Measurements from ENCODE around the gene APC. TPM values are rescaled to one million over a fixed set of nuclear protein-coding genes. Genes with fewer than 3 reads are reported as not detected.

The APC gene
- total and polyA plus RNA-seq, 4 donors = 83.2 to 279 (median 137) TPM

DNA sequence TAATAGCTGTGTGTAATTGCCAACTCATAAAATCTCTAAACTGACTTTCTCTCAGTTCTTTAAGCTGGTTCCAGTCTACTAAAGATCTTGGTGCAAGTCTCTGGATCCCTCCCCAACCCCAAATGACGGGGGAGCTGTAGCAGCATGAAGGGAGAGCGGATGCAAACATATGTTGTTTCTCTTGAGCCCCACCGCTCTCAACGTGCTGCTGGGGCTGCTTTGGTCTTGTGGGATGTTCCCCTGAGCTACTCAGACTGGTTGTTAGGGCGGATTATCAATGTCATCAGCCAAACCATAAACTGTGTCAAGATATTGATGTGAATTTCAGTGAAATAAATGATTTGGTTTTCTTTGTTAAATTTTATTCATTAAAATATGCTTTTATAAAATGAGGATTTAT lies 40.9 kb upstream of the APC start:
- H3K4me3 ChIP-seq (ENCODE audit: low read depth, low read length) = no peak overlapping the region
- no peak overlapping the region for H3K27ac ChIP-seq (ENCODE audit: low read depth, low read length)

DNA sequence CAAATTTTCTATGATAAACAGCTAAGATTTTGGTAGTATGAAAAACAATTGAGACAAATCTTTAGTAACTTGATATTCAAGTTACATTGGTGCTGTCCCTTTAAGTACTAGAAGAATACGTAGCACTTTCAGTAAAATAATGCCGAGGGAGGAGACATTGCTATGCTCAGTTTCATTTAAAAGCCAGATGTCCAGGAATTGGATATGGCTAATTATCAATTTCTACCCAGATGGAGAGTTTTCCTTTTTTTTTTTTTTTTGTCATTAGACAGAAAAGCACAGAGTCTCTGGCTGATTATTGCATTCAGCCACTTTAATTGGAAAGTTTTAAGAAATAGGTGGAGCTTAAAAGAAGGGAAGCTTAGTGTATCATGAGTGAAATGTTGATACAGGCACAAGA lies 40.4 kb upstream of the APC start:
- no CpG with 5 or more reads among the region's 2 CpGs for WGBS (ENCODE audit: insufficient coverage)
- Histone ChIP-seq H3K27ac (ENCODE audit: low read depth, low read length) (no peak overlapping the region), H3K4me3 (ENCODE audit: low read depth, low read length) (peak overlapping the region; percentile 2), H3K4me1 (ENCODE audit: control insufficient read depth, insufficient read depth, low read length) (no peaks in the 10 kb centered on the region), H3K36me3 (ENCODE audit: control insufficient read depth, insufficient read depth, low read length) (no peaks in the 10 kb centered on the region), H3K27me3 (ENCODE audit: control insufficient read depth, insufficient read depth, low read length) (no peaks in the 10 kb centered on the region), H3K9me3 (ENCODE audit: control insufficient read depth, insufficient read depth, low read length) (no peaks in the 10 kb centered on the region)
- DNase-seq (ENCODE audit: low read depth in 4 of 6, low spot score in 6 of 6) = peak in 2 of 6 donors; percentile 49 to 72

More for the DNA sequence above, 40.9 kb upstream of the APC start:
- Histone ChIP-seq H3K27me3 (ENCODE audit: control insufficient read depth, insufficient read depth, low read length) (no peaks in the 10 kb centered on the region), H3K36me3 (ENCODE audit: control insufficient read depth, insufficient read depth, low read length) (no peaks in the 10 kb centered on the region), H3K9me3 (ENCODE audit: control insufficient read depth, insufficient read depth, low read length) (no peaks in the 10 kb centered on the region), H3K4me1 (ENCODE audit: control insufficient read depth, insufficient read depth, low read length) (no peaks in the 10 kb centered on the region)
- 42% methylated on average over 3 of the region's 5 CpGs for WGBS (ENCODE audit: insufficient coverage)
- DNase-seq (ENCODE audit: low read depth in 4 of 6, low spot score in 6 of 6) = no peak

DNA sequence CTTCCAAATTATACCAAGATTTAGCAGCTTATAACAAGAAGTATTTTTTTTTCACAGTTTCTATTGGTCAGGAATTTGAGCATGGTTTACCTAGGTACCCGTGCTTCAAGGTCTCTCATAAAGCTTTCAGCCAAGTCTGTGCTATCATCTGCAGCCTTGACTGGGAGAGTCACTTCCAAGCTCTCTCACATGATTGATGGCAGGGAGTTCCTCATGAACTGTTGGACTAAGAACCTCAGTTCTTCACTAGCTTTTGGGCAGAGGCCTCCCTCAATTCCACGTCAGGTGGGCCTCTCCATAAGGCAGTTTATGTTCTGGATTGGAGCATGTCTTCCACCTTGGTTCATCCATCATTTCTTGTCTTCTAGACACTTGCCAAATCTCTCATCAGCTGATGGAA lies 39.9 kb upstream of the APC start:
- no peaks in the 10 kb centered on the region for H3K36me3 ChIP-seq (ENCODE audit: control insufficient read depth, insufficient read depth, low read length)
- WGBS (ENCODE audit: insufficient coverage) = 83% methylated on average over 2 of the region's 2 CpGs

DNA sequence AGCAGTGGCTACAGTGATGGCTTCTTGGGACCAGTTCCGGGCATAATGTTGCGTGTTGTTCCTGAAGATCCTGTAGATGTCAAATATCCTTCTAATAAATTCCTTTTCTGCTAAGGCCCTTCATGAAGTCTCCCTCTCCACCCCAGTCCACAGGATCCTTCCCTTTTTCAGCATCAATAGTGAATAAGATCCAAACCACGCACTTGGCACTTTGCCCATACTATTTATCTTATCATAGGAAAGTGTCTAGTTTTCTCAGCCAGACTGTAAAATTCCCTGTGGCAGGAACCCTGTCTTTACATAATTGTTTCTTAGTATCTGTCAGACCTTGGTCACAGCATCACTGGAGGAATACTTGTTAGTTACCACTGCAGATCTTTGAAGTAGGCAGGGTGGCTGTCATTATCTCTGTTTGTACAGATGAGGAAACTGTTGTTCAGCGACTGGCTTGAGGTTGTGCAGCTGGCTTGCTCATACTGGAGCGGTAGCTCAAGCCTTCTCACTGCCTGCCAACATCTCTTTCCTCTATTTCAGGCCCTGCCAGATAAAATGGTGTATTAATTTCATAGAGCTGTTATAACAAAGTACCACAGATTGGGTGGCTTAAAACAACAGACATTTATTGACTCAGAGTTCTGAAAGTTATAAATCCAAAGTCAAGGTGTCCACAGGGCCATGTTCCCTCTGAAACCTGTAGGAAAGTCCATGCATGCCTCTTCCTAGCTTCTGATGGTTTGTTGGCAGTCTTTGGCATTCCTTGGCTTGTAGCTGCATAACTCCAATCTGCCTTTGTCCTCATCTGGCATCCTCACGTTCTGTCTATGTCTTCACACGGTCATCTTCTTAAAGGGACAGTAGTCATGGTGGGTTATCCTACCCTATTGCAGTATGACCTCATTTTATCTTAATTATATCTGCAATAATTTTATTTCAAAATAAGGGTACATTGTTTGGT lies 33.5 kb upstream of the APC start:
- Histone ChIP-seq H3K36me3 (ENCODE audit: control insufficient read depth, insufficient read depth, low read length) (no peaks in the 10 kb centered on the region), H3K9me3 (ENCODE audit: control insufficient read depth, insufficient read depth, low read length) (no peaks in the 10 kb centered on the region), H3K4me3 (ENCODE audit: low read depth, low read length) (no peak overlapping the region), H3K27me3 (ENCODE audit: control insufficient read depth, insufficient read depth, low read length) (no peaks in the 10 kb centered on the region), H3K27ac (ENCODE audit: low read depth, low read length) (no peak overlapping the region), H3K4me1 (ENCODE audit: control insufficient read depth, insufficient read depth, low read length) (peaks cover 4% of the 10 kb centered on the region)
- peak in 1 of 6 donors; percentile 15 for DNase-seq (ENCODE audit: low read depth in 4 of 6, low spot score in 6 of 6)
- 60% methylated on average over 2 of the region's 7 CpGs for WGBS (ENCODE audit: insufficient coverage)

More for the DNA sequence above, 39.9 kb upstream of the APC start:
- H3K9me3 ChIP-seq (ENCODE audit: control insufficient read depth, insufficient read depth, low read length) = no peaks in the 10 kb centered on the region
- H3K27ac ChIP-seq (ENCODE audit: low read depth, low read length) = no peak overlapping the region
- no peaks in the 10 kb centered on the region for H3K4me1 ChIP-seq (ENCODE audit: control insufficient read depth, insufficient read depth, low read length)
- no peak for DNase-seq (ENCODE audit: low read depth in 4 of 6, low spot score in 6 of 6)
- H3K27me3 ChIP-seq (ENCODE audit: control insufficient read depth, insufficient read depth, low read length) = no peaks in the 10 kb centered on the region
- H3K4me3 ChIP-seq (ENCODE audit: low read depth, low read length) = no peak overlapping the region

DNA sequence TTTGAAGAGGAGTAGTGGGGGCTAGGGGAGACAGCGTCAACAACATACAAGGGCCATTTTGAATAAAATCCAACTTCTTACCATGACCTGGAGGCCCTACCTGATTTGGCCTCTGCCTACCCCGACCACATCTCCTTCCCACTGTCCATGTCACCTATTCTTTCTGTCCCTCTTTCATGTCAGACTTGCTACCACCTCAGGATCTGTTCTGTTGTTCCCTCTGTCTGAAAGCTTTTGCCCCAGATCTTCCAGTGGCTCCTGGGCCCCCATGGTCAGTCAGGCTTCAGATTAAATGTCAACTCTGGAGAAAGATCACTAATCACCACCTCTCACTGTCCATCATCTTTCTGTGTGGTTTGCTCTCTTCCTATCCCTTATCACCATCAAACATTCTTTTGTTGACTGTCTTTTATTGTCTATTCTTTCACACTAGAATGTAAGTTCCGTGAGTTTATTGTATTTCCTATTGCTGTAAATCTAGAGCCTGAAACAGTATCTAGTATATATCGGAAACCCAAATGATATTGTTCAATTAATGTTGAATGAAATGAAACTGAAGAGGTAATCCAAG lies 31.2 kb upstream of the APC start:
- Histone ChIP-seq H3K27ac (ENCODE audit: low read depth, low read length) (peak overlapping the region; percentile 95), H3K4me1 (ENCODE audit: control insufficient read depth, insufficient read depth, low read length) (peaks cover 13% of the 10 kb centered on the region), H3K27me3 (ENCODE audit: control insufficient read depth, insufficient read depth, low read length) (no peaks in the 10 kb centered on the region), H3K9me3 (ENCODE audit: control insufficient read depth, insufficient read depth, low read length) (no peaks in the 10 kb centered on the region), H3K4me3 (ENCODE audit: low read depth, low read length) (no peak overlapping the region), H3K36me3 (ENCODE audit: control insufficient read depth, insufficient read depth, low read length) (no peaks in the 10 kb centered on the region)
- DNase-seq (ENCODE audit: low read depth in 4 of 6, low spot score in 6 of 6) = no peak
- 95% methylated on average over 1 of the region's 4 CpGs for WGBS (ENCODE audit: insufficient coverage)

DNA sequence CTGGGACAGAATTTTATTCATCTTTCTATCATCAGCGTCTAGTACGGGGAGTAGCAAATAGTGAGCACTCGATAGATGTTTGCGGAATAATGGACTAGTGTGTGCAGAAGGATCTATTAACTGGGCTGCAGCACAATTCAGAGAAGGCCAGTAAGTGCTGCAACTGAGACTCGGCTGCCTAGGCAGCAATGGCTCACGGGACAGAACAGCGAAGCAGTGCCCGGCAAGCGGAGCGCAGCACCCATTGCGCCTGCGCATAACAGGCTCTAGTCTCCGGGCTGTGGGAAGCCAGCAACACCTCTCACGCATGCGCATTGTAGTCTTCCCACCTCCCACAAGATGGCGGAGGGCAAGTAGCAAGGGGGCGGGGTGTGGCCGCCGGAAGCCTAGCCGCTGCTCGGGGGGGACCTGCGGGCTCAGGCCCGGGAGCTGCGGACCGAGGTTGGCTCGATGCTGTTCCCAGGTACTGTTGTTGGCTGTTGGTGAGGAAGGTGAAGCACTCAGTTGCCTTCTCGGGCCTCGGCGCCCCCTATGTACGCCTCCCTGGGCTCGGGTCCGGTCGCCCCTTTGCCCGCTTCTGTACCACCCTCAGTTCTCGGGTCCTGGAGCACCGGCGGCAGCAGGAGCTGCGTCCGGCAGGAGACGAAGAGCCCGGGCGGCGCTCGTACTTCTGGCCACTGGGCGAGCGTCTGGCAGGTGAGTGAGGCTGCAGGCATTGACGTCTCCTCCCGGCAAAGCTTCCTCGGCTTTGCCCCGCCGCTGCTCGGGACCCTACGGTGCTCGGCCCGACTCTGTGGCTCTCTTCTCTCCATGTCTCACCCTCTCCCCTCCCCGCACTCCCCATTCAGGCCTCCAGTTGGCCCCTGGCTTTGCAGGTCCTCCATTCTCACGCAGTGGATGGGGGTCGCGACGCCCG lies 30.2 kb upstream of the APC start:
- H3K4me3 ChIP-seq (ENCODE audit: low read depth, low read length) = peak overlapping the region; percentile 93
- WGBS (ENCODE audit: insufficient coverage) = under 1% methylated on average over 60 of the region's 61 CpGs
- DNase-seq (ENCODE audit: low read depth in 4 of 6, low spot score in 6 of 6) = peak; percentile 95 to 100 (median 97)
- peak overlapping the region; percentile 95 for H3K27ac ChIP-seq (ENCODE audit: low read depth, low read length)
- no peaks in the 10 kb centered on the region for H3K9me3 ChIP-seq (ENCODE audit: control insufficient read depth, insufficient read depth, low read length)
- peaks cover 14% of the 10 kb centered on the region for H3K4me1 ChIP-seq (ENCODE audit: control insufficient read depth, insufficient read depth, low read length)
- H3K27me3 ChIP-seq (ENCODE audit: control insufficient read depth, insufficient read depth, low read length) = no peaks in the 10 kb centered on the region
- peaks cover 3% of the 10 kb centered on the region for H3K36me3 ChIP-seq (ENCODE audit: control insufficient read depth, insufficient read depth, low read length)

DNA sequence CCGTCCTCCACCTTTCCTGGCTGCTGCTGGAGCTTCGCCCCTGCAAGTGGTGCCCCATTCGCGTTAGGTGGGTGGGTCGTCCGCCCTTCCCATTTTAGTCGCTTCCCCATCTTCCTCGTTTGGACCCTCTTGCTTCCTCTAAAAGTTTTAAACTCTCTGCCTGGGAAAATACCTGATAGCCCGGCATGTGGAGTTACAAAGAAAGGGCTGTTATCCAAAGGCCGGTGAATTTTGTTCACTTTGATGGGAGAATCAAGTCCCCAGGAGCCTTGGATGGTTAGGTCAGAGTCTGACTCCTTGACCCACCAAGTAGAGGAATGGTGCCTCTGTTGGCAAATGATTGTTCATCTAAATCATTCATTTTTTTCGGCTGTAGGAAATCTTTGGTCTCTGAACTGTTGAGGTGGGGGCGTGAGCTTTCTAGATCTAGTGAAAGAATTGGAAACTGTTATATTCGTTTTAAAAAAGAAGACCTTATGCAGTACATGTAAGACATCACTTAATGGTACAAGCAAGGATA lies 29.5 kb upstream of the APC start:
- Histone ChIP-seq H3K27ac (ENCODE audit: low read depth, low read length) (peak overlapping the region; percentile 95), H3K4me3 (ENCODE audit: low read depth, low read length) (peak overlapping the region; percentile 93), H3K36me3 (ENCODE audit: control insufficient read depth, insufficient read depth, low read length) (peaks cover 4% of the 10 kb centered on the region), H3K9me3 (ENCODE audit: control insufficient read depth, insufficient read depth, low read length) (no peaks in the 10 kb centered on the region), H3K4me1 (ENCODE audit: control insufficient read depth, insufficient read depth, low read length) (peaks cover 14% of the 10 kb centered on the region), H3K27me3 (ENCODE audit: control insufficient read depth, insufficient read depth, low read length) (no peaks in the 10 kb centered on the region)
- peak in 1 of 6 donors; percentile 9 for DNase-seq (ENCODE audit: low read depth in 4 of 6, low spot score in 6 of 6)
- WGBS (ENCODE audit: insufficient coverage) = 0% methylated on average over 10 of the region's 13 CpGs

DNA sequence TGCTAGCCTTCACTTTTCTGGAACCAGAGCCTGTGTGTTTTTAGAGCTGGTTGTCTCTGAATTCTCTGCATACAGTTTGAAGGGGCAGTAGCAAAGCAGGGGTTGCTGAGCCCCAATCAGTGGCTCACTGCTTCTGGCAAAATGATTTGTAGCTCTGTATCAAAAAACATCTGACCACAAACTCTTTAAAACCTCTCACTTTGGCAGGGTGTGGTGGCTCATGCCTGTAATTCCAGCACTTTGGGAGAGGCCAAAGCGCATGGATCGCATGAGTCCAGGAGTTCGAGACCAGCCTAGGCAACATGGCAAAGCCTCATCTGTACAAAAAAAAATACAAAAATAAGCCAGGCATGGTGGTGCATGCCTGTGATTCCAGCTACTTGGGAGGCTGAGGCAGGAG lies 28.3 kb upstream of the APC start:
- peak overlapping the region; percentile 93 for H3K4me3 ChIP-seq (ENCODE audit: low read depth, low read length)
- DNase-seq (ENCODE audit: low read depth in 4 of 6, low spot score in 6 of 6) = no peak
- no peaks in the 10 kb centered on the region for H3K9me3 ChIP-seq (ENCODE audit: control insufficient read depth, insufficient read depth, low read length)
- H3K27me3 ChIP-seq (ENCODE audit: control insufficient read depth, insufficient read depth, low read length) = no peaks in the 10 kb centered on the region
- peaks cover 17% of the 10 kb centered on the region for H3K4me1 ChIP-seq (ENCODE audit: control insufficient read depth, insufficient read depth, low read length)
- peak overlapping the region; percentile 6 for H3K27ac ChIP-seq (ENCODE audit: low read depth, low read length)
- H3K36me3 ChIP-seq (ENCODE audit: control insufficient read depth, insufficient read depth, low read length) = peaks cover 6% of the 10 kb centered on the region
- WGBS (ENCODE audit: insufficient coverage) = 97% methylated on average over 3 of the region's 3 CpGs

DNA sequence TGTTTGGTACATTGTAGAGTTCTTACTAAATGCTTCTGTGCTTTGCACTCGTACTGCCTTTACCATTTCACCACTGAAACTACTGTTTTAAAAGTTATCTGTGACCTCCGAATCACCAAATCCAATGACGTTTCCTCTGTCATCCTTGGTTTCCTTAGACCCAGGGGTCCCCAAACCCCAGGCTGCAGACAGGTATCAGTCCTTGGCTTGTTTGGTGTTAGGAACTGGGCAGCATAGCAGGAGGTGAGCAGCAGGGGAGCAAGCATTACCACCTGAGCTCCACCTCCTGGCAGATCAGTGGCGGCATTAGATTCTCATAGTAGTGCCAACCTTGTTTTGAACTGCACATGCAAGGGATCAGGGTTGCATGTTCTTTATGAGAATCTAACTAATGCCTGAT lies 26.8 kb upstream of the APC start:
- H3K4me1 ChIP-seq (ENCODE audit: control insufficient read depth, insufficient read depth, low read length) = peaks cover 17% of the 10 kb centered on the region
- no peaks in the 10 kb centered on the region for H3K27me3 ChIP-seq (ENCODE audit: control insufficient read depth, insufficient read depth, low read length)
- no peak overlapping the region for H3K27ac ChIP-seq (ENCODE audit: low read depth, low read length)
- peaks cover 6% of the 10 kb centered on the region for H3K36me3 ChIP-seq (ENCODE audit: control insufficient read depth, insufficient read depth, low read length)
- no peaks in the 10 kb centered on the region for H3K9me3 ChIP-seq (ENCODE audit: control insufficient read depth, insufficient read depth, low read length)
- 100% methylated on average over 2 of the region's 4 CpGs for WGBS (ENCODE audit: insufficient coverage)
- H3K4me3 ChIP-seq (ENCODE audit: low read depth, low read length) = no peak overlapping the region
- DNase-seq (ENCODE audit: low read depth in 4 of 6, low spot score in 6 of 6) = no peak

All from spinal cord (tissue), 10 donors.